AG04450 (cell line): Measurements from ENCODE around the gene FBXW8. TPM values are rescaled to one million over a fixed set of nuclear protein-coding genes. Genes with fewer than 3 reads are reported as not detected.

ENCODE experiments used
- CTCF ChIA-PET: fragments of 300-600, 350-600 bp; formaldehyde crosslinking; extraction: SDS; loops from one replicate; lab custom pipeline; 2022; ENCODE audit warnings: antibody characterized with exemption, inconsistent platforms; lab: Charles Lee
- POLR2A ChIA-PET: fragments of 350-600 bp; formaldehyde crosslinking; extraction: SDS; loops from one replicate; lab custom pipeline; 2021; ENCODE audit warnings: antibody characterized with exemption, inconsistent platforms; lab: Yijun Ruan, JAX
- DNase-seq: peaks from one replicate; pipeline ENCODE4 v3.0.0-alpha.2; 2011; ENCODE audit warnings: low read depth, low spot score
- H3K27ac ChIP-seq: one replicate; pipeline ENCODE4 v1.5.1; 2012; ENCODE audit warnings: low read depth, low read length, control low read depth
- H3K27me3 ChIP-seq: one replicate; pipeline ENCODE4 v1.6.0; 2012; ENCODE audit warnings: low read length; ENCODE audit not compliant: control insufficient read depth, insufficient read depth
- H3K4me3 ChIP-seq: 2 replicates; pipeline ENCODE4 v1.5.1; 2011; ENCODE audit warnings: mild to moderate bottlenecking, low read depth, low read length, control low read depth
- H3K9me3 ChIP-seq: 2 replicates; pipeline ENCODE4 v1.5.1; 2012; ENCODE audit warnings: low read length; ENCODE audit not compliant: control insufficient read depth, insufficient read depth
- CTCF ChIP-seq: IDR thresholded peaks from 2 replicates; pipeline ENCODE4 v1.5.1; 2011; ENCODE audit warnings: low read depth, low read length, control low read depth, inconsistent platforms
- polyA plus RNA-seq: library from polyadenylated mRNA; depleted of rRNA; stranded (reverse); fragments of >200 nt; gene quantifications from 2 replicates; pipeline ENCODE4 v1.2.3, GENCODE V29; 2011

Gene FBXW8
- polyA plus RNA-seq, 1 experiment, result 23.0 TPM

- no peak overlapping the region for H3K27ac ChIP-seq
- ChIA-PET POLR2A (interaction anchor here (0.7 kb wide), 1 partner anchor 87 kb away, joined by 3 read pairs; no protein-coding TSS in a partner anchor), CTCF (no interaction called here)
- H3K4me3 ChIP-seq, result no peak overlapping the region
- no peak for TF ChIP-seq CTCF
- DNase-seq, result no peak
- peaks cover 16% of the 10 kb centered on the region for H3K27me3 ChIP-seq
- H3K9me3 ChIP-seq, result no peaks in the 10 kb centered on the region
Measured at GRCh38 chr12:117030187-117030900, 119.6 kb downstream of the FBXW8 start.

- no peak for TF ChIP-seq CTCF
- Histone ChIP-seq H3K27ac (no peak overlapping the region), H3K9me3 (no peaks in the 10 kb centered on the region), H3K27me3 (peaks cover 18% of the 10 kb centered on the region), H3K4me3 (no peak overlapping the region)
- no peak for DNase-seq
- ChIA-PET POLR2A (no interaction called here), CTCF (interaction anchor here (1.0 kb wide), 1 partner anchor 119 kb away, joined by 3 read pairs; no protein-coding TSS in a partner anchor)
Measured at GRCh38 chr12:117031843-117032592, 121.3 kb downstream of the FBXW8 start.

- Histone ChIP-seq H3K27ac (no peak overlapping the region), H3K4me3 (no peak overlapping the region), H3K9me3 (no peaks in the 10 kb centered on the region), H3K27me3 (peaks cover 22% of the 10 kb centered on the region)
- POLR2A ChIA-PET, result interaction anchor here (0.6 kb wide), 1 partner anchor 337 kb away, joined by 5 read pairs; no protein-coding TSS in a partner anchor
- TF ChIP-seq CTCF, result no peak
- no peak for DNase-seq
- CTCF ChIA-PET, result interaction anchor here (0.8 to 1.2 kb wide), 3 partner anchors 11 to 119 kb away, joined by 3 read pairs; no protein-coding TSS in a partner anchor
Measured at GRCh38 chr12:117032593-117033381, 122.0 kb downstream of the FBXW8 start.

GRCh38 chr12:117033382-117034221 lies 122.9 kb downstream of the FBXW8 start:
- no peak overlapping the region for H3K4me3 ChIP-seq
- no peak for DNase-seq
- ChIA-PET POLR2A (interaction anchor here (0.6 kb wide), 1 partner anchor 338 kb away, joined by 5 read pairs; no protein-coding TSS in a partner anchor), CTCF (interaction anchor here (1.0 to 1.4 kb wide), 3 partner anchors 10 to 118 kb away, joined by 3 to 4 read pairs (median 3); no protein-coding TSS in a partner anchor)
- no peaks in the 10 kb centered on the region for H3K9me3 ChIP-seq
- no peak overlapping the region for H3K27ac ChIP-seq
- TF ChIP-seq CTCF, result no peak
- peaks cover 28% of the 10 kb centered on the region for H3K27me3 ChIP-seq
